Stimulated activated CD8-positive, alpha-beta memory T cell treated with anti-CD3 and anti-CD28 coated beads, Interleukin-4, amount 100 ng/mL, for 48 hours (primary cell): ENCODE data around the gene PNMA8C.

Source experiments
- DNase-seq: peaks from one replicate; pipeline ENCODE4 v3.0.0-alpha.2; 2020

The PNMA8C gene

DNA sequence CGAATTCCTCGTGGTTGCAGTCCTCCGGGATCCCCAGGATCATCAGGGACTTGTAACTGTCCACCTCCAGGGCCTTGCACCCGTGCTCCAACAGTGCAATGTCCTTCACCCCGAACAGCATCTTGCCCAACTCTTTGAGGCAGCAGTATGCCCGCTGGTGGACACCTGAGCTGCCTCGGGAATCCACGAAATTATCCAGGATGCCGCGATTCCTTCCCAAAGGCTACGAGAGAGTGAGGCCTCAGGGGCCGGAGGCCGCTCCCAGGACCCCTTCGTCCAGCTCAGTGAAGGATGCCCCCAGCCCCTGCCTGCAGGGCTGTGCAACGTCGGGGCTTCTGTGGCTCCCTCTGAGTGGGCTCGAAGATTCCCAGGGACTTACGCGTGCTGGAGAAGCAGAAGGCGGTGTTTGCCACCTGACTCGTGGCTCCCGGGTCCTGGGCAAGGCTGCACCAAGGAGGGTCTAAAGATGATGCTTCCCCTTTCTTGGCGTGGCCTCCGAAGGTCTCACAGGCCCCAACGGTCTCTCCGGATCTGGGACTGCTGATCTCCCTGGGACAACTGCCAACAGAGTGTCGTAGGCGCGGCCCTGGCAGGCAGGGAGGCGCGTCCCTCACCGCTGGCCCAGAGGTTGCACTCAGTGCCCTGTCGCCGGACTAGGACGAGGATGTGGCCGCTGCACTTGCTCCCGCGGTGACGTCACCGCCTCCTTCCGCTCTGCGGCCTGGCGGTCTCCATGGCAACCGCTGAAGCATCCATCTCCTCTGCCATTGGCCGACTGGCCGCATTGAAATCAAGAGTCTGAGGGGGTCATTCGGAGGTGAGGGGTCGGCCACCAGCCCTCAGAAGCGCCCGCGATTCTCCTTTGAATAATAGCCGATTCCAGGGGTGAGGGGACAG lies at the start of gene PNMA8C:
Gene PNMA8C (minus strand): TSS at position 698 of the 897 bp plus-strand sequence. CDS start 577 bp downstream, at position 121.
- DNase-seq = peak; percentile 74

DNA sequence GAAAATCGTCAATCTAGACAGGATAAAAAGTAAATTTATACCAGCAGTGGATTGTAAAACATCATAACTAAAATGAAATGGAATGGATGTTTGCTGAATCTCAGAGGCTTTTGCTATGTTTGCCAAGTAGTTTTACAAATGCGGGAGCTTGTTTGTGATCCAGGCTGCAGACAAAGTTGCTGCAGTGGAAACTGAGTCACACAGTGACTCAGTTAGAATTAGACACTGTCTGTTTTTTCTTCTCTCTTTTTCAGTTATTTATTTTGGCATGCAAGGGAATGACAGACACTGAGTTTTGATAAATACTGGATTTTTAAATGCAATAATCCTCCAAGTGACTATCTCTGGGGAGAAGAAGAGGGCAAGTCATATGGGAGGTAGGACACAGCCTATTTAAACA lies 47.2 kb upstream of the PNMA8C start:
- DNase-seq = no peak

DNA sequence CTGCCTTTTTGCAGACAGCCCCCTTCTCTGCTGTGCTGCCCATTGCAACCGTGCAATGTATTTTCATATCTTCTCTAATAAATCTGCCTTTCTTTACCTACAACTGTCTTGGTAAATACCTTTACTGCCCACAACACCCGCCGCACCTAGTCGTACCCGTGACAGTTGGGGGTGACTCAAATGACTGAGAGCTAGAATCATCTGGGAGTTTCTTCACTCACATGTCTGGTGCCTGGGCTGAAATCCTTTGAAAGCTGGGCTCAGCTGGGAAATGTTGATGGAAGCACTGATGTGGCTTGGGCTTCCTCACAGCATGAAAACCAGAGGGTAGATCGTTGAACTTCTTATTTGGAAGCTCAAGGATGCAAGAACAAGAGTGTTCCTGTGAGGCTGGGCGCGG lies 45.5 kb upstream of the PNMA8C start:
- DNase-seq = no peak

DNA sequence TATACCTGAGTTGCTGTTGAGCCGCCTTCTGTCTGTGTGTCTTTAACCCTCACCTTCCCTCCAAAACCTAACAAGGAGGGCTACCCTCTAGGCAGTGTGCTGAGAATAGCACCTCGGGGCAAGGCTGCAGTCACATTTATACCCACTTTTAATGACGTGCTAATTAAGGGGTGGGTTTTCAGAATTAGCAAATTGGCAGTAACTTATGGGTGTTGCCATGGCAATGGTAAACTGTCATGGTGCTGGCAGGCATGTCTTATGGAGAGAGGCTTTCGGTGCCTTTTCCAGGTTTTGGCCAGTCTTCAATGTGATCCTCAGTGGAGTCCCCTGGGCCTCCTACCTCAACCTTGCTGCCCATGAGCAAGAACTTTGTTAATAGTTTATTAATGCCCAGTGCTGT lies 43.9 kb upstream of the PNMA8C start:
- no peak for DNase-seq

DNA sequence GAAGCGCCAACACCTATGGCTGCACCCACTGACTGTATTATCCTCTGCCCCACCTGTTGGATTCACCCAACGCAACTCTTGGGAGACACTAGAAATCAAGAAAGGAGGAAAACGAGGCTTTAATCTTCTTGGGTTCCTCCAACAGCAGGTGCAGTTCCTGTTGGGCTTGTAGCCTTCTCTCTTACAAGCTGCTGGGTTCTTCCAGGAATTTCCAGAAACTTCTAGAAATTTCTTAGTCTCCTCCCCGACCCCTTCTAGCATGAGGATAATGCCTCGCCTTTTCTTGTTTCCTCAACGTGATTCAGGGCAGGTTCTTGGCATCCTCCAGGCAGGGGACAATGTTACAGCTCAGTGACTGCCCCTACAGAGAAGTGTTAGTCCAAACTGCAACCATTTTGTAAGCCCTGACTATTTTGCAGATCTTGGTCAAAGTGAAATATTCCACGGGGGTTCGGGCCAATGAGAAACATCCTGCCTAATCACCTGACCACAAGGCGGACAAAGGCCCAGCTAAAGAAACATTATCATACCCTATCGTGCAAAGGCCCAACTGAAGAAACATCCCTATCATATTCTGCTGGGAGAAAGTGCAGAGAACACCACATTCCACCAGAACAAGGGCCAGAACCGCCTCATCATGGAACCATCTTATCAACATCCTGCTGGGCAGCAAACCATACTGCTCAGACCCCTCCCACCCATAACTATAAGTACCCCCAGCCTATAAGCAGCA lies 43.2 kb upstream of the PNMA8C start:
- DNase-seq = no peak

DNA sequence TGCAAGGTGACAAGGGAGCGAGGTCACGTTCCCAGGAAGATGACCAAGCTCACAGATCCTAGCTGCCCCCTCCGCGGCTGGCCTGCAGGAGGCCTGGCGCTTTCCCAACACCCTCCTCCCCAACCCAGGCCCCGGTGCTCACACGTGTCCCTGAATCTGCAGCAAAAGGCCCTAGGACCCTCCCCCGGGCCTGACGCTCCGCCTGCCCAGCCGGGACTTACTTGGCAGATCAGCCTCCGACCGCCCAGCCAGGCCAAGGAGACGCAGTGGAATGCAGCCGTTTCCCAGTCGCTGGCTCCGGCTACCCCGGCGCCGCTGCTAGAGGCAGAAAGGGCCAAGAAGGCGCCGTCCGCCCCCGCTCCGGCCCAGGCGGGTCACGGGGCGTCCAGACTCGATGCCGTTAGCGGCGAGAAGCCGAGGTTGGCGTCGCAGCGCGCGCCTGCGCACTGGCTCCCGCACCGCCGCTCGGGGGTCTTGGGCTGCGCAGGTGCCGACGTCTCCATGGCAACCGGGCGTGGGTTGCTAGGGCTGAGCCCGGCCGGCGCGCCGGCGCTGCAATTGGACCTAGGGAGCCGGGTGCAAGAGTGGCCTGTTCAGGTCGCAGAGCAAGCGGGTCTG lies 42.5 kb upstream of the PNMA8C start, which contains the start of gene PNMA8A:
Gene PNMA8A (minus strand): TSS at position 448 of the 618 bp plus-strand sequence. CDS start 528 bp downstream, outside the sequence.
- DNase-seq = no peak

DNA sequence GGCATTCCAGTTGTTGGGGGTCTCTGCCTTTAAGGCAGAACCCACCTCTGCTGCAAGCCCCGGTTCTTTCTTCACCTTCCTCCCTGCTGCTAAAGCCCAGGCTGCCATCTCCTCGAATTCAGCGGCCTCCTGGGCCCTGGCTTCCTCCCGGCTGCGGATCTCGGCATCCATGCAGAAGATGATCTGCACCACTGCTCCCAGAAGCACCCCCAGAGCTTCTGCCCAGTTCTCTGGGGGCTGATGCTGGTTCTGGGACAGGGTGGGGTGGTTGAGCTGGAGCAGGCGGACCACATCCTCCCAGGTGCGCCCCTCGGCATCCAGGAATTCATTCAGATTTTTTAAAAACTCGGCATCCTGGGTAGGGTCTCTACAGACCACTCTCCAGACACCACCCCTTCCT lies 41.6 kb upstream of the PNMA8C start:
- no peak for DNase-seq

DNA sequence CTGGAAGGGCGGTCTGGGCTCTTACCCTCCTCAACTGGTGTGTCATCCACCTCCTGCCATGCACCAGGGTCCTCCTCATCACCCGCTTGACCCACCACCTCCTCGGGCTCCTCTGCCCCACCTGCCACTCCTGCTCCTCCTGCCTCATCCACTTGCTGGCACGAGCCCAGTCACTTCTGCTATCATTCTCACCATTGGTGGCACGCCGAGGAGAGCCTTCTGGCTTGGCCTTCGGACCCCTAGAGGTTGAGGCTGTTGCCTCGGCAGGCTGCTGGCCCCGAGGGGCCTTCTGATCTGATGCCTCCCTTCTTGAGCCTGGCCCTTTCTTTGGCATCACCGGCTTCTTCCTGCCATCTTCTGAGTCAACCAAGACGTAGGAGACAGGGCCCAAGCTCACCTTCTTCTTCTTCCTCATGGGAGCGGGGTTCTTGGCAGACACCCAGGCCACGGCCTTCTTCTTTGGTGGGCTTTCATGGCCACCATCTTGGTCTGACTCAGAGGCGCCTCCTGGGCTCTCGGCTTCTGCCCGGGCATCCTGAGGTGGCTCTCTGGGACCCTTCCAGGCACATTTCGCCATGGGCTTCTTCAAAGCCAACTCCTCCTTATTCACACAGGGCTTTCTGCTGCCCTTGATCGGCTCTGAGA lies 40.9 kb upstream of the PNMA8C start:
- DNase-seq = no peak

DNA sequence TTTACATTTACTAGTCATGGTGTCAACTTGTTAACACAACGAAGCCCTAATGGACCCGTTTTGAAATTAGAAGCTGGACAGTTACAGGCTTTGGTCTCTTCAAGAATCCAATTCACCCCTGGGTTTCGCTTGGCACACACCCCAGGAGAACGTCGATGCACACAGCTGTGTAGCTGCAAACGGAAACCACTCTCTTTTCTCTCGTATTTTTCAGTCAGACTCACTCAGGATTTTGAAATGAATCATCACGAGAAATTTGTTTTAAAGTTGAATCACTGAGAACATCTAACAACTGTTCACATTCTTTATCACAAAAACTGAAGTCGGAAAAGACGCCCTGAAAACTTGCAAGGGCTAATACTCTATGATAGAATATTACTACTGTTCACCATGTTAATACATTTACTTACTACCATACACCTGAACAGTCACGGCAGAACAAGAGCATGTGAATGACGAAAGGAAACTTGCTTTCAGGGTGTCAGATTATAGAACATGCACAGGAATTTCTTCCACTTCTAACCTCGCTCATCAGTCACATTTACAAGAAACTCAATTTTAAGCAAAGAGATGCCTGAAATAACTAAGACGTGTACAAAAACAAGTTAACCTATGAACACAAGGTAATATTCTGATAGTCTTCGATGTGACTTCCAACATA lies 37.9 kb upstream of the PNMA8C start:
- peak; percentile 37 for DNase-seq

DNA sequence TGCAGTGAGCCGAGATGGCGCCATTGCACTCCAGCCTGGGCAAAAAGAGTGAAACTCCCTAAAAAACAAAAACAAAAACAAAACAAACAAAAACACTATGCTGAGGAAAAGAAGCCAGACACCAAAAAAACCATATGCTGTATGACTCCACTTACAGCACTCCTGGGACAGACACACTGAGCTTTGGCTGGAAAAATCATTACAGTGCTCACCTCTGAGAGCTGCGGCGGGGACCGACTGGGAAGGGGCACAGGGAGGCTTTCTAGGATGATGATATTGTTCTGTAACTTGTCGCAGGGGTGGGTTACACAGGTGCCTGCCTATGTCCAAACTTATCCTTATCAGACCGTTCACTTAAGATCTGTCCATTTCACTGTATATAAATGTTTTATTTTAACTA lies 34.8 kb upstream of the PNMA8C start:
- DNase-seq = no peak

DNA sequence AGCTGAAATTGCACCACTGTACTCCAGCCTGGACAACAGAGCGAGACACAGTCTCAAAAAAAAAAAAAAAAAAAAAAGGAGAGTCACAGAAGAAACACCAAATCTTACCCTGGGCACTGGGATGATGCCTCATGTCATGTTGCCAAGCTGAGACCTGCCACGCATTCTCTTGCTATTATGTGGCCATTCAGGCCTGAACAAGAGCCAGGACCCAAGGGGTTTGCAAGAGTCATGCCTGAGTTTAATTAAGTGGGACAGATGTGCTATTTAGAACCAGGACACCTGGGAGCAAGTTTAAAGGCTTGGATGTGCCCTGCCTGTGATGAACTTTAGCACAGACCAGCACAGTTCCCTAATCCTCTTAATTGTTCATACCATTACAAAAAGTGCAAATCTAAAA lies 32.8 kb upstream of the PNMA8C start:
- no peak for DNase-seq

DNA sequence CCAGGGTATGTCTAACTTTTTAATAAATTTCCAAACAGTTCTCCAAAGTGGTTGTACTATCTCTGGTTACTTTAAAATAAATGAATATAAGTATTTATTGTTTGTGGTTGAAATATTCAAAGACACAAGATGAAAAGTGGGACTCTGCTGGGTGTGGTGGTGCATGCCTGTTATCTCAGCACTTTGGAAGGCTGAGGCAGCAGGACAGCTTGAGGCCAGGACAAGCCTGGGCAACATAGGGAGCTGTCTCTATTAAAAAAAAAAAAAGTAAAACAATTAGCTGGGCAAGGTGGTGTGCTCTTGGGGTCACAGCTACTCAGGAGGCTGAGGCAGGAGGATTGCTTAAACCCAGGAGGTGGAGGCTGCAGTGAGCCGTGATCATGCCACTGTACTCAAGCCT lies 32.2 kb upstream of the PNMA8C start:
- DNase-seq = no peak

DNA sequence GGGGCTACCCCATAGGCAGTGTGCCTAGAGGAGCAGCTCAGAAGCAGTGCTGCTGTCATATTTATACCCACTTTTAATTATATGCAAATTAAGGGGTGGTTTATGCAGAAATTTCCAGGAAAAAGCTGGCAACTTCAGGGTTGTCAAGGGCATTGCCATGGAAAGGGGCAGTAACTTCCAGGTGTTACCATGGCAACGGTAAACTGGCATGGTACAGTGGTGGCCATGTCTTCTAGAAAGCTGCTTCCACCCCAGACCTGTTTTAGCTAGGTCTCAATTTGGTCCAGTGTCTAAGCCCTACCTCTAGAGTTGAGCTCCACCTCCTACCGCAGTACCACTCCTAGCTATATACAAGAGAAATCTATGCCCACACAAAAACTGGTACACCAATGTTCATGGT lies 31.3 kb upstream of the PNMA8C start:
- DNase-seq = no peak

DNA sequence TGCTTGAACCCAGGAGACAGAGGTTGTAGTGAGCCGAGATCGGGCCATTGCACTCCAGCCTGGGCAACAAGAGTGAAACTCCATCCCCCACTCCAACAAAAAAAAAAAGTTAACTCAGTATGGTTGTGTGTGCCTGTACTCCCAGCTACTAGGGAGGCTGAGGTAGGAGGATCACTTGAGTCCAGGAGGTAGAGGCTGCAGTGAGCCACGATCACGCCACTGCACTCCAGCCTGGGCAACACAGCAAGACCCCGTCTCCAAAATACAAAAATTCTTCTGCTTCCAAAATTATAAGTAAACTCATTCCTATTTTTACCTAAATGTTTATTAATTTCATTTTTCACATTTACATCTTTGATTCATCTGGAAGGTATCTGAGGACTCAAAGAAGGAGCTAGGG lies 28.2 kb upstream of the PNMA8C start:
- DNase-seq = no peak

DNA sequence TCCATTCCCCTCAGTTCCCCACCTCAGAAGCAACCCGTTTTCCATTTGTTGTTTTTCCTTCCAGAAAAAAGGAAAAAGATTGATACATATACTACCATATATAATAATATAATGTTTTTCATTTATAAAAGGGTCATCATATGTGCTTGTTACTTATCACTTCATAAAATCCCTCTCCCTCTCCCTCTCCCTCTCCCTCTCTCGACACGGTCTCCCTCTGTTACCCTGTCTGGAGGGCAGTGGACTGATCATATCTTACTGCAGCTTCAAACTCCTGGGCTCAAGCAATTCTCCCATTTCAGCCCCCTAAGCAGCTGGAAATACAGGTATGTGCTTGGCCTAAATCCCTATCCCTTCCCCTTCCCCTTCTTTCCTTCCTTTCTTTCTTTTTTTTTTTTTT lies 25.5 kb upstream of the PNMA8C start:
- DNase-seq = no peak

DNA sequence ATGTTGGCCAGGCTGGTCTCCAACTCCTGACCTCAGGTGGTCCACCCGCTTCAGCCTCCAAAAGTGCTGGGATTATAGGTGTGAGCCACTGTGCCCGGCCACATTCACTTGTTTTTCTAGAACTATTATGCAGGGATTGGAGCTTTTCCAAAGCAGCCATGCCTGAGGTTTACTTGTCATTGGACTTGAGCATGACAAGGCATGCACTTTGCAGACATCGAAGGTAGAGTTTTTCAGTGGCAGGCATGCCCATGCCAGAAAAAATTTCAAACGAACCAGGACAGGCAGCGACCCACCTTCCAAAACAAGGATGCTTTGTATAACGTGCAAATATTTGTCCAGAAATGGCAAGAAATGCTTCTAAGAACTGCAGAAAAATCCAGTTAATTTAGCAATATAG lies 24.9 kb upstream of the PNMA8C start:
- no peak for DNase-seq

DNA sequence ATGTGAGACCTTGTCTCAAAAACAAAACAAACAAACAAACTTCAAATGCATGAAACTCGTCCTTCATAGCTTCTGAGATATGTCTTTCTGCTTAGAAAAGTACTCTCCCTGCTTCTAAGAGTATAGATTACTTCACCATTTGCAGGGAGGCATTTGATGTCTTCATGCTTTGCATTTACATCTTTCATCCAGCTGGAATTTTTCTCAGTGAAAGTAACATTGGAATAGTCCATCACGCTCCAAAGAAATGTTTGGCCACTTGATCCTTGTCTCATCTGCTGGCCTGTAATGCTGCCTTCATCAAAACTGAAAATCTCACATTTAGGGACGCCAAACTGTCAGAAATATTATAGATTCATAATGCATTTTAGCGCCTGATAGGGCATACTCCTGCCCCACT lies 23.4 kb upstream of the PNMA8C start:
- no peak for DNase-seq

DNA sequence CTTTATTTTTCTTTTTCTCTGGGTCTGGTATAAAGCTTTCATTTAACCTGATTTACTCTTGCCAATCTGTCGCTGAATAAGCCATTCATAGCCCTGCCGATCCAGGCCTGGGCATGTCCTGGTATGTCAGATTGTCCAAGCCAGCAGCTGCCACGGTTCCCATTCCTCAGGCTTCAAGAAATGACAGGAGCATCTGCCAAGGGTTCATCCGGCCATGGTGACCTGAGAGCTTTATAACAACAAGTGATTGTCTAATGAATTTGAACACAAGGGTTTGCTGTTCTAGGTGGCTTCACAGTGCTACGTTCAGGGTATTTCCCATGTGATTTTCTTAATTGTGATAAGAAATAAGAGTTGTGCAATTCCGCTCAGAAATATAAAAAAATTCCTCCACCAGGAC lies 22.6 kb upstream of the PNMA8C start:
- no peak for DNase-seq

DNA sequence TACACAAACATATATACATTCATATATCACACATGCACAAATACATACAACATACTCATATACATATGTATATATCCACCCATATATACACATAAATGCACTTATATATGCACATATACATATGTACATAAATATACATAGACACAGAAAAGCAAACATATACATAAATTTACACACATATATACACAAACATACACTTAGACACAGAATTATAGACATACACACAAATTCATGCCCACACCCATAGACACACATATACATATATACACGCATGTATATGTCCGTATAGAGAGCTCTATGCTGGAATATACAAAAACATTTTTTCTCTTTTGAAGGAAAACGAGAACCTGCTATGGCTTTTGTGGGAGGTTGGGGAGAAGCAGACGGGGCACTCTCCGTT lies 22.0 kb upstream of the PNMA8C start:
- DNase-seq = no peak

DNA sequence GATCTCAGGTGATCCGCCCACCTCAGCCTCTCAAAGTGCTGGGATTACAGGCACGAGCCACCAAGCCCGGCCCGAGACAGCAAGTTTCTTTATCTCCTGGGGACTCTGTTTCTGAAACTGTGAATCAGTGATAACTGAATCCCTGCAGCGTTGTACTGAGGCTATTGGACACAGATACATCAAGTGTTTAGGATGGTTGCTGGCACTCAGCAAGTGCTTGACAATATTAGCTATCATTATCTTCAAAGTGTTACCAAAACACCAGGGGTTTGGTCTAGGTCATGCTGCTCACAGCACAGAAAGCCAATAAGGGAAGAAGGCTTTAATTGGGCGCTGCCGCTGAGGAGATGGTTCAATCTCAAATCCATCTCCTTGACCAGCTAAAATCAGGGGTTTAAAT lies 20.5 kb upstream of the PNMA8C start:
- no peak for DNase-seq

DNA sequence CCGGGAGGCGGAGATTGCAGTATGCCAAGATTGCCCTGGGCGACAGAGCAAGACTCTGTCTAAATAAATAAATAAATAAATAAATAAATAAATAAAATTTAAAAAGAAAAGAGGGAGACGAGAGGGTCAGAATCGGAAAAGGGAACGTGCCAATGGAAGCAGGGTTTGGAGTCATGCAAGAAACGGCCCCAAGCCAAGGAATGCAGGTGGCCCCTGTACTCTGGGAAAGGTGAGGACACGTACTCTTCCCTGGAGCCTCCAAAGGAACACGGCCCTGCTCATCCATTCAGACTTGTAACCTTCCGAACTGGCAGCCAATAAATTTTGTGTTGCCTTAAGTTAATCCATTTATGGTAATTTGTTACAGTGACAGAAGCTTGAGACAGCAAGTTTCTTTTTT lies 19.9 kb upstream of the PNMA8C start:
- no peak for DNase-seq

DNA sequence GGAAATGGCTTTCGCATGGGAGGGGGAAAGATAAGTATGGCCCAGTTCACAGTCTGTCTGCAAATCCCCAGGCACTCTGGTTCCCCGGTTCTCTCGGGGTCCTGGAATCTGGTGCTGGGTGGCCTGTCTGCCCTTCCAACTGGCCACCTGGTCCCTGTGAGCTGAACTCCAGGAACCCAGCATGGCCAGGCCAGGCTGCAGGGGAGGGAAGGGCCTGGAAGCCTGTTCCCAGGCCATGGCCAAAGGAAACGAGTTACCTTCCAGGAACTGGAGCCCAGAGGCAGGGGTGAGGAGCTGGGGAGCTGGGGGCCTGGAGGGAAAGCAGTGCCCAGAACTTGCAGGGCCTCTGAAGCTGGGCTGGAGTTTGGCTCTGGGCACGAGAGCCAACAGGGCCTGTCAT lies 19.1 kb upstream of the PNMA8C start:
- DNase-seq = no peak

DNA sequence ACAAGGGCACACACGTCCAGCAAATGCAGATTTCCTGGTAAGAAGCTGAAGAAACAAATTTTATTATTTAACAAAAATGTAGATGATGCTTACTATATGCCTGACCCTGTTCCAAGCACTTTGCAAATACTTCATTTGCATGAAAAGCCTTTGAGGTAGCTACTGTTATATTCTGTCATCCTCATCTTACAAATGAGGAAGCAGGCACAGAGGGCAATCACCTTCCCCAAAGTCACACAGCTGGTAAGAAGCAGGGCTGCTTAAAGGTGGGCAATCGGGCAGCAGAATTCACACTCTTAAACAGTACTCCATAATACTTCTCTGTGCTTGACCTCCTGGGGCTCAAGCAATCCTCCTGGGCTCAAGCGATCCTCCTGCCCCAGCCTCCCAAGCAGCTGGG lies 18.3 kb upstream of the PNMA8C start:
- DNase-seq = no peak
